22Rv1 (cell line): Measurements from ENCODE around the gene CPS1.

Experiments used
- ZFX ChIP-seq: fragments of 450-650 bp; IDR thresholded peaks from 2 replicates; pipeline ENCODE4 v1.6.1; 2017; ENCODE audit warnings: antibody characterized with exemption, borderline replicate concordance
- TF ChIP-seq, protein P1 (sequence below): fragments of 450-650 bp; IDR thresholded peaks from 2 replicates; pipeline ENCODE4 v1.5.1; 2017; ENCODE audit warnings: mild to moderate bottlenecking

- TF ChIP-seq, protein P1, sequence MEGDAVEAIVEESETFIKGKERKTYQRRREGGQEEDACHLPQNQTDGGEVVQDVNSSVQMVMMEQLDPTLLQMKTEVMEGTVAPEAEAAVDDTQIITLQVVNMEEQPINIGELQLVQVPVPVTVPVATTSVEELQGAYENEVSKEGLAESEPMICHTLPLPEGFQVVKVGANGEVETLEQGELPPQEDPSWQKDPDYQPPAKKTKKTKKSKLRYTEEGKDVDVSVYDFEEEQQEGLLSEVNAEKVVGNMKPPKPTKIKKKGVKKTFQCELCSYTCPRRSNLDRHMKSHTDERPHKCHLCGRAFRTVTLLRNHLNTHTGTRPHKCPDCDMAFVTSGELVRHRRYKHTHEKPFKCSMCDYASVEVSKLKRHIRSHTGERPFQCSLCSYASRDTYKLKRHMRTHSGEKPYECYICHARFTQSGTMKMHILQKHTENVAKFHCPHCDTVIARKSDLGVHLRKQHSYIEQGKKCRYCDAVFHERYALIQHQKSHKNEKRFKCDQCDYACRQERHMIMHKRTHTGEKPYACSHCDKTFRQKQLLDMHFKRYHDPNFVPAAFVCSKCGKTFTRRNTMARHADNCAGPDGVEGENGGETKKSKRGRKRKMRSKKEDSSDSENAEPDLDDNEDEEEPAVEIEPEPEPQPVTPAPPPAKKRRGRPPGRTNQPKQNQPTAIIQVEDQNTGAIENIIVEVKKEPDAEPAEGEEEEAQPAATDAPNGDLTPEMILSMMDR = no peak
- no peak for TF ChIP-seq ZFX
Observed at GRCh38 chr2:210558708-210559107, 2.3 kb downstream of the CPS1 start.
